HG03571 (cell line): ENCODE measurements around the gene DARS1.
"Not testable (repeated sequence)": the region's sequence is repeated elsewhere in the genome, so short reads cannot be mapped to it uniquely, and the experiment has no call there.

Experiments used
- ATAC-seq: cut with Tn5 transposase; IDR thresholded peaks from one replicate; pipeline ENCODE4 v1.9.1; 2021; ENCODE audit not compliant: unreplicated experiment

Gene DARS1

GRCh38 chr2:135890149-135890548 lies 95.3 kb downstream of the DARS1 start:
- no peak for ATAC-seq

GRCh38 chr2:135888587-135888986 lies 96.8 kb downstream of the DARS1 start:
- ATAC-seq: not testable (repeated sequence)

GRCh38 chr2:135885709-135886108 lies 99.7 kb downstream of the DARS1 start:
- ATAC-seq: no peak

- ATAC-seq: no peak
These were observed 103.0 kb downstream of the DARS1 start for GRCh38 chr2:135882415-135882814.

- ATAC-seq: not testable (repeated sequence)
These were observed 108.7 kb downstream of the DARS1 start for GRCh38 chr2:135876770-135877169.

- peak; percentile 91 for ATAC-seq
These were observed 109.2 kb downstream of the DARS1 start, which contains the start of gene MCM6 for GRCh38 chr2:135876066-135876711. TSS of gene MCM6 (minus strand) at chr2:135876443. CDS start at chr2:135876365, 78 bp downstream.

GRCh38 chr2:135875491-135876065 lies 109.8 kb downstream of the DARS1 start:
- ATAC-seq: peak; percentile 48

- no peak for ATAC-seq
These were observed 110.6 kb downstream of the DARS1 start for GRCh38 chr2:135874777-135875365.

GRCh38 chr2:135870571-135870970 lies 114.9 kb downstream of the DARS1 start:
- no peak for ATAC-seq

- no peak for ATAC-seq
These were observed 122.2 kb downstream of the DARS1 start for GRCh38 chr2:135863233-135863632.

GRCh38 chr2:135862718-135863117 lies 122.7 kb downstream of the DARS1 start:
- no peak for ATAC-seq
